WTC11 (cell line): ENCODE measurements around the gene FBLN2. TPM values are rescaled to one million over a fixed set of nuclear protein-coding genes. Genes with fewer than 3 reads are reported as not detected.

ENCODE experiments used
- ATAC-seq: fragments of 200-7000 bp; cut with Tn5 transposase; 2 replicates; pipeline ENCODE4 v1.10.0; 2021; ENCODE audit warnings: mild to moderate bottlenecking, moderate library complexity
- CTCF ChIA-PET: fragments of 300-600 bp; sonication (Branson Sonifier 250); formaldehyde crosslinking; loops from one replicate; lab custom pipeline; 2021; ENCODE audit warnings: antibody characterized with exemption; lab: Charles Lee
- POLR2A ChIA-PET: fragments of 350-600 bp; sonication (Branson Sonifier 250); formaldehyde crosslinking; loops from one replicate; lab custom pipeline; 2021; ENCODE audit warnings: antibody characterized with exemption; lab: Charles Lee
- DNase-seq: peaks from one replicate; pipeline ENCODE4 v3.0.0; 2021; ENCODE audit warnings: low spot score
- H3K27ac Mint-ChIP-seq: 2 replicates; pipeline ENCODE4 v1.8.0; 2021; ENCODE audit warnings: mixed read lengths
- H3K27me3 Mint-ChIP-seq: 2 replicates; pipeline ENCODE4 v1.8.0; 2021; ENCODE audit warnings: low read depth, mild to moderate bottlenecking, moderate library complexity, mixed read lengths
- H3K36me3 Mint-ChIP-seq: 2 replicates; pipeline ENCODE4 v1.8.0; 2021; ENCODE audit warnings: mixed read lengths
- H3K4me1 Mint-ChIP-seq: 2 replicates; pipeline ENCODE4 v1.8.0; 2022; ENCODE audit warnings: mixed read lengths
- H3K4me3 Mint-ChIP-seq: 2 replicates; pipeline ENCODE4 v1.8.0; 2021; ENCODE audit warnings: mild to moderate bottlenecking, moderate library complexity, mixed read lengths
- H3K9me3 Mint-ChIP-seq: 2 replicates; pipeline ENCODE4 v1.8.0; 2021; ENCODE audit warnings: mixed read lengths
- ATF2 ChIP-seq: sonication (generic); formaldehyde crosslinking; IDR thresholded peaks from 2 replicates; pipeline ENCODE4 v1.8.1; 2022; ENCODE audit warnings: low read depth, missing genetic modification reagents, borderline replicate concordance
- CREM ChIP-seq: sonication (generic); formaldehyde crosslinking; IDR thresholded peaks from 2 replicates; pipeline ENCODE4 v1.8.1; 2022; ENCODE audit warnings: mild to moderate bottlenecking, missing genetic modification reagents, moderate library complexity
- E2F5 ChIP-seq: sonication (generic); formaldehyde crosslinking; IDR thresholded peaks from 2 replicates; pipeline ENCODE4 v1.8.1; 2022; ENCODE audit warnings: mild to moderate bottlenecking, moderate library complexity, missing genetic modification reagents
- EMX1 ChIP-seq: fragments of 250-450 bp; sonication (Bioruptor Pico); IDR thresholded peaks from 2 replicates; pipeline ENCODE4 v1.8.0; 2021; ENCODE audit warnings: mild to moderate bottlenecking
- FOXJ3 ChIP-seq: sonication (generic); formaldehyde crosslinking; IDR thresholded peaks from 2 replicates; pipeline ENCODE4 v1.9.0; 2021; ENCODE audit warnings: missing genetic modification reagents, mild to moderate bottlenecking, borderline replicate concordance
- MXD4 ChIP-seq: fragments of 250-450 bp; sonication (Bioruptor Pico); IDR thresholded peaks from 2 replicates; pipeline ENCODE4 v1.8.0; 2021; ENCODE audit warnings: mild to moderate bottlenecking, moderate library complexity, borderline replicate concordance
- RELA ChIP-seq: sonication (generic); formaldehyde crosslinking; IDR thresholded peaks from 2 replicates; pipeline ENCODE4 v1.8.1; 2022; ENCODE audit warnings: missing genetic modification reagents, mild to moderate bottlenecking, borderline replicate concordance
- RORB ChIP-seq: fragments of 250-450 bp; sonication (Bioruptor Pico); IDR thresholded peaks from 2 replicates; pipeline ENCODE4 v1.9.0; 2021; ENCODE audit warnings: mild to moderate bottlenecking
- SMAD3 ChIP-seq: sonication (generic); formaldehyde crosslinking; IDR thresholded peaks from 2 replicates; pipeline ENCODE4 v1.8.0; 2022; ENCODE audit warnings: missing genetic modification reagents, mild to moderate bottlenecking, borderline replicate concordance
- TCF7 ChIP-seq: sonication (generic); formaldehyde crosslinking; IDR thresholded peaks from 2 replicates; pipeline ENCODE4 v1.8.0; 2022; ENCODE audit warnings: mild to moderate bottlenecking, low read depth, missing genetic modification reagents, moderate library complexity
- TP53 ChIP-seq: sonication (generic); formaldehyde crosslinking; IDR thresholded peaks from 2 replicates; pipeline ENCODE4 v1.8.1; 2023; ENCODE audit warnings: mild to moderate bottlenecking, missing genetic modification reagents
- ZBTB21 ChIP-seq: sonication (generic); formaldehyde crosslinking; IDR thresholded peaks from 2 replicates; pipeline ENCODE4 v1.8.1; 2023; ENCODE audit warnings: mild to moderate bottlenecking, missing genetic modification reagents, borderline replicate concordance
- ZNF219 ChIP-seq: sonication (generic); formaldehyde crosslinking; IDR thresholded peaks from 2 replicates; pipeline ENCODE4 v1.8.0; 2023; ENCODE audit warnings: missing genetic modification reagents, mild to moderate bottlenecking, borderline replicate concordance
- ZNF263 ChIP-seq: sonication (generic); formaldehyde crosslinking; IDR thresholded peaks from 2 replicates; pipeline ENCODE4 v1.8.1; 2022; ENCODE audit warnings: low read depth, mild to moderate bottlenecking, moderate library complexity, missing genetic modification reagents
- ZNF396 ChIP-seq: fragments of 250-450 bp; sonication (Bioruptor Pico); IDR thresholded peaks from 2 replicates; pipeline ENCODE4 v1.8.0; 2021; ENCODE audit warnings: mild to moderate bottlenecking, moderate library complexity, borderline replicate concordance
- ZNF423 ChIP-seq: fragments of 250-450 bp; sonication (Bioruptor Pico); IDR thresholded peaks from 2 replicates; pipeline ENCODE4 v2.1.2; 2022; ENCODE audit warnings: mild to moderate bottlenecking, moderate library complexity
- ZNF671 ChIP-seq: fragments of 250-450 bp; sonication (Bioruptor Pico); IDR thresholded peaks from 2 replicates; pipeline ENCODE4 v1.8.0; 2021; ENCODE audit warnings: mild to moderate bottlenecking
- total RNA-seq: library from RNA; stranded (reverse); gene quantifications from 3 replicates; pipeline ENCODE4 v1.2.3, GENCODE V29; 2021
- TF ChIP-seq, protein P1 (sequence below): sonication (generic); formaldehyde crosslinking; IDR thresholded peaks from 2 replicates; pipeline ENCODE4 v1.8.1; 2023; ENCODE audit warnings: mild to moderate bottlenecking, missing genetic modification reagents
- TF ChIP-seq, protein P2 (sequence below): sonication (generic); formaldehyde crosslinking; IDR thresholded peaks from 2 replicates; pipeline ENCODE4 v1.8.0; 2023; ENCODE audit warnings: mild to moderate bottlenecking, missing genetic modification reagents
- TF ChIP-seq, protein P3 (sequence below): fragments of 250-450 bp; sonication (Bioruptor Pico); conservative IDR thresholded peaks from 2 replicates; pipeline ENCODE4 v1.9.0; 2021; ENCODE audit warnings: mild to moderate bottlenecking

Gene FBLN2
- total RNA-seq, 1 experiment from 2014 or later: 20.7 TPM

DNA sequence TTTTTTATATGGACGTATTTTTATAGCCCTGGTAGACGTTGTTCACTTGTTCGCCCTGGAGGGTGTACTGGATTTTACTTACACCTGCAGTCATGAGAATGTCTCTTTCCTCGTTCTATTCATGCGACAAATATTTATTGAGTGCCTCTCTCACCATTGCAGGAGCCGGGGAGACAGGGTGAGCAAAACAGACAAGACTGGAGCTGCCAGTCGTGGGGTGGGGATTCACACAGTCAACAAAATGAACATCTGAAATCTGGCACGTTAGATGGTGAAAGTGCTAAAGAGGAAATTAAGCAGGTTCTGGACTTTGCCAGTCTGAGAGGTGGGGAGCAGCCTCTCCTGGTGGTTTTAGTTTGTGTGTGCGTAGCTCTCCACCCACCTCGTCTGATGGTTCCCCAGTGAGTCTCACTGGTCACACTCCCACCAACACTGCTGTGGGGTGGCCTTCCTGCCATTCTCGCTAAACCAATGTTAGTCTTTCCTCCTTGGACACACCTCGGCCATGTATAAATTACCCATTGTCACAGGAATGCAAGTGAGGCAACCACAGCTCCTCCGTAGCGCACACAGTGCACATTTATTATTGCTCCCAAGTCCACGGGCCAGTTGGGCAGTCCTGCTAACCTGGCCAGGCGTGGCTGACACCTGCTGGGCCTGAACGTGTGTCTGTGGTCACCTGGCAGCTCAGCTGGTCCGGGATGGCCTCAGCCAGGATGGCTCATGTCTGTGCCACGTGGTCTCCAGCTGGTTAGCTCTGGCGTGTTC, 31.5 kb downstream of the FBLN2 start:
- CTCF ChIA-PET: interaction anchor here (0.5 to 2.5 kb wide), 3 partner anchors 81 to 332 kb away, joined by 3 to 9 read pairs (median 3); no protein-coding TSS in a partner anchor
- ATAC-seq: no peak
- TF ChIP-seq ZNF423: no peak
- TF ChIP-seq ZNF263 (CRISPR knock-in tag): no peak
- TF ChIP-seq ZNF219 (CRISPR knock-in tag): no peak
- TF ChIP-seq RORB: no peak

GRCh38 chr3:13581485-13582365, 32.8 kb downstream of the FBLN2 start:
- peak; percentile 8 for DNase-seq
- Mint-ChIP-seq H3K27ac (no peak overlapping the region), H3K27me3 (no peaks in the 10 kb centered on the region), H3K36me3 (no peaks in the 10 kb centered on the region), H3K4me3 (no peak overlapping the region), H3K4me1 (peaks cover 3% of the 10 kb centered on the region; the same call in 1 of the 2 replicates), H3K9me3 (no peaks in the 10 kb centered on the region)
- ChIA-PET POLR2A (no interaction called here), CTCF (interaction anchor here (1.3 to 2.5 kb wide), 3 partner anchors 11 to 86 kb away, joined by 6 to 9 read pairs (median 7); no protein-coding TSS in a partner anchor)
- TF ChIP-seq E2F5 (CRISPR knock-in tag): no peak
- TF ChIP-seq EMX1 (CRISPR knock-in tag): no peak
- no peak for TF ChIP-seq FOXJ3
- TF ChIP-seq ZNF263 (CRISPR knock-in tag): no peak
- no peak for TF ChIP-seq ZNF671 (CRISPR knock-in tag)
- TF ChIP-seq ZNF396: no peak
- no peak for TF ChIP-seq ATF2 (CRISPR knock-in tag)
- no peak for TF ChIP-seq RELA (CRISPR knock-in tag)
- TF ChIP-seq CREM: no peak
- no peak for TF ChIP-seq TP53 (CRISPR knock-in tag)
- no peak for TF ChIP-seq TCF7 (CRISPR knock-in tag)
- TF ChIP-seq, protein P1, sequence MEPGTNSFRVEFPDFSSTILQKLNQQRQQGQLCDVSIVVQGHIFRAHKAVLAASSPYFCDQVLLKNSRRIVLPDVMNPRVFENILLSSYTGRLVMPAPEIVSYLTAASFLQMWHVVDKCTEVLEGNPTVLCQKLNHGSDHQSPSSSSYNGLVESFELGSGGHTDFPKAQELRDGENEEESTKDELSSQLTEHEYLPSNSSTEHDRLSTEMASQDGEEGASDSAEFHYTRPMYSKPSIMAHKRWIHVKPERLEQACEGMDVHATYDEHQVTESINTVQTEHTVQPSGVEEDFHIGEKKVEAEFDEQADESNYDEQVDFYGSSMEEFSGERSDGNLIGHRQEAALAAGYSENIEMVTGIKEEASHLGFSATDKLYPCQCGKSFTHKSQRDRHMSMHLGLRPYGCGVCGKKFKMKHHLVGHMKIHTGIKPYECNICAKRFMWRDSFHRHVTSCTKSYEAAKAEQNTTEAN (CRISPR knock-in tag): no peak
- no peak for TF ChIP-seq ZBTB21 (CRISPR knock-in tag)
- TF ChIP-seq, protein P2, sequence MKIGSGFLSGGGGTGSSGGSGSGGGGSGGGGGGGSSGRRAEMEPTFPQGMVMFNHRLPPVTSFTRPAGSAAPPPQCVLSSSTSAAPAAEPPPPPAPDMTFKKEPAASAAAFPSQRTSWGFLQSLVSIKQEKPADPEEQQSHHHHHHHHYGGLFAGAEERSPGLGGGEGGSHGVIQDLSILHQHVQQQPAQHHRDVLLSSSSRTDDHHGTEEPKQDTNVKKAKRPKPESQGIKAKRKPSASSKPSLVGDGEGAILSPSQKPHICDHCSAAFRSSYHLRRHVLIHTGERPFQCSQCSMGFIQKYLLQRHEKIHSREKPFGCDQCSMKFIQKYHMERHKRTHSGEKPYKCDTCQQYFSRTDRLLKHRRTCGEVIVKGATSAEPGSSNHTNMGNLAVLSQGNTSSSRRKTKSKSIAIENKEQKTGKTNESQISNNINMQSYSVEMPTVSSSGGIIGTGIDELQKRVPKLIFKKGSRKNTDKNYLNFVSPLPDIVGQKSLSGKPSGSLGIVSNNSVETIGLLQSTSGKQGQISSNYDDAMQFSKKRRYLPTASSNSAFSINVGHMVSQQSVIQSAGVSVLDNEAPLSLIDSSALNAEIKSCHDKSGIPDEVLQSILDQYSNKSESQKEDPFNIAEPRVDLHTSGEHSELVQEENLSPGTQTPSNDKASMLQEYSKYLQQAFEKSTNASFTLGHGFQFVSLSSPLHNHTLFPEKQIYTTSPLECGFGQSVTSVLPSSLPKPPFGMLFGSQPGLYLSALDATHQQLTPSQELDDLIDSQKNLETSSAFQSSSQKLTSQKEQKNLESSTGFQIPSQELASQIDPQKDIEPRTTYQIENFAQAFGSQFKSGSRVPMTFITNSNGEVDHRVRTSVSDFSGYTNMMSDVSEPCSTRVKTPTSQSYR (CRISPR knock-in tag): no peak
- TF ChIP-seq SMAD3 (CRISPR knock-in tag): no peak
- TF ChIP-seq MXD4: no peak
- TF ChIP-seq, protein P3, sequence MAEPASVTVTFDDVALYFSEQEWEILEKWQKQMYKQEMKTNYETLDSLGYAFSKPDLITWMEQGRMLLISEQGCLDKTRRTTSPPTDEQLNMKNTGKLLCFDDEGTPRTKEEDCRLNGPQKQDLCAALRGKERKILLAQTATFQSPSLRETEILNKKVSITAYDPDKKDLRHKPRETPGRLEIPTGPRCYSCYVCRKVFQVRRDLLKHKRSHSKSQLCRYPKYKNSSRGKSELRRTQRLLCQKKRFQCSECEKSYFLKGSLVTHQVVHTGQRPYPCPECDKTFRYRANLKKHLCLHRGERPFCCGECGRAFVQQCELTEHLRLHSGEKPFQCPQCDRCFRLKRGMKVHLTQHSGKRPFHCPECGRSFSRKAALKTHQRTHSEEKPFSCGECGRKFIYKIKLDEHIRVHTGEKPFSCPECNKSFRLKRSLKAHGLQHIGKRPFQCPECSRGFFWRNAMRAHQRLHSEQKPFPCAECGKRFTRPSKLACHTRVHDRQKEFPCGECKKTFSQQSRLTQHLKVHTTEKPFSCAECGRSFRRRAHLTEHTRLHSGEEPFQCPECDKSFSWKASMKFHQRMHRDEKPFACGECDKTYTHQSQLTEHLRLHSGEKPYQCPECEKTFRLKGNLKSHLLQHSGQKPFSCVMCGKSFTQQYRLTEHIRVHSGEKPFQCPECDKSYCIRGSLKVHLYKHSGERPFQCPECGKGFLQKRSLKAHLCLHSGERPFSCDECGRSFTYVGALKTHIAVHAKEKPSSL (CRISPR knock-in tag): no peak
- no peak for ATAC-seq

More for the DNA sequence above, 31.5 kb downstream of the FBLN2 start:
- Mint-ChIP-seq H3K9me3 (no peaks in the 10 kb centered on the region), H3K27me3 (no peaks in the 10 kb centered on the region), H3K4me3 (no peak overlapping the region), H3K4me1 (peaks cover 16% of the 10 kb centered on the region), H3K27ac (peak overlapping the region; percentile 57; the same call in 1 of the 2 replicates), H3K36me3 (no peaks in the 10 kb centered on the region)
- peak; percentile 3 for DNase-seq
- POLR2A ChIA-PET: no interaction called here
